GM12878 (cell line): Measurements from ENCODE around the gene MIEF1. TPM values are rescaled to one million over a fixed set of nuclear protein-coding genes. Genes with fewer than 3 reads are reported as not detected.

Source experiments
- BACH1 ChIP-seq: fragments of 450-650 bp; IDR thresholded peaks from 2 replicates; pipeline ENCODE4 v1.6.1; 2017; ENCODE audit warnings: mild to moderate bottlenecking, borderline replicate concordance
- CHD4 ChIP-seq: fragments of 200-600 bp; sonication (generic); IDR thresholded peaks from 2 replicates; pipeline ENCODE4 v1.6.1; 2016; ENCODE audit warnings: mild to moderate bottlenecking
- CREB1 ChIP-seq: IDR thresholded peaks from 2 replicates; pipeline ENCODE4 v1.6.1; 2012; ENCODE audit warnings: low read depth, mild to moderate bottlenecking, inconsistent platforms
- E2F8 ChIP-seq: fragments of 450-650 bp; IDR thresholded peaks from 2 replicates; pipeline ENCODE4 v1.6.1; 2018; ENCODE audit warnings: mild to moderate bottlenecking, low read depth, moderate library complexity; ENCODE audit not compliant: partially characterized antibody
- E4F1 ChIP-seq: fragments of 450-650 bp; IDR thresholded peaks from 2 replicates; pipeline ENCODE4 v1.6.1; 2018; ENCODE audit warnings: borderline replicate concordance, mild to moderate bottlenecking; ENCODE audit not compliant: partially characterized antibody
- ETV6 ChIP-seq, 2 experiments: fragments of 450-650 bp in 1 of 2; IDR thresholded peaks in 1 of 2; conservative IDR thresholded peaks in 1 of 2; 2 replicates each; pipeline ENCODE4 v1.6.1; 2014; ENCODE audit warnings: antibody characterized with exemption in 1 of 2, borderline replicate concordance in 1 of 2, low read depth in 1 of 2, mild to moderate bottlenecking in 1 of 2, moderate library complexity in 1 of 2
- MEF2B ChIP-seq: fragments of 450-650 bp; IDR thresholded peaks from 2 replicates; pipeline ENCODE4 v1.6.1; 2018; ENCODE audit warnings: mild to moderate bottlenecking, moderate library complexity; ENCODE audit not compliant: partially characterized antibody, poor library complexity, severe bottlenecking
- MYB ChIP-seq: fragments of 150-350 bp; IDR thresholded peaks from 2 replicates; pipeline ENCODE4 v1.6.1; 2014; ENCODE audit warnings: mild to moderate bottlenecking, low read depth, low read length, borderline replicate concordance
- NFXL1 ChIP-seq: fragments of 450-650 bp; IDR thresholded peaks from 2 replicates; pipeline ENCODE4 v1.6.1; 2017; ENCODE audit warnings: antibody characterized with exemption, mild to moderate bottlenecking, borderline replicate concordance
- POLR2AphosphoS2 ChIP-seq: IDR thresholded peaks from 2 replicates; pipeline ENCODE4 v1.6.1; 2011; ENCODE audit warnings: low read depth, mild to moderate bottlenecking, low read length, improper control_type of control experiment, moderate library complexity
- PRDM15 ChIP-seq: fragments of 450-650 bp; formaldehyde crosslinking; IDR thresholded peaks from 2 replicates; pipeline ENCODE4 v1.4.0; 2020; ENCODE audit warnings: mild to moderate bottlenecking, moderate library complexity
- RELA ChIP-seq: fragments of 450-650 bp; IDR thresholded peaks from 2 replicates; pipeline ENCODE4 v1.8.0; 2014; ENCODE audit warnings: borderline replicate concordance; ENCODE audit not compliant: partially characterized antibody
- SIN3A ChIP-seq: IDR thresholded peaks from 2 replicates; pipeline ENCODE4 v1.6.1; 2012; ENCODE audit warnings: low read depth, low read length, improper control_type of control experiment
- SMAD1 ChIP-seq: fragments of 450-650 bp; IDR thresholded peaks from 2 replicates; pipeline ENCODE4 v1.6.1; 2018; ENCODE audit warnings: mild to moderate bottlenecking, low read depth; ENCODE audit not compliant: partially characterized antibody
- TAF1 ChIP-seq: IDR thresholded peaks from 2 replicates; pipeline ENCODE4 v1.6.1; 2011; ENCODE audit warnings: mild to moderate bottlenecking, low read depth, low read length, borderline replicate concordance
- TARDBP ChIP-seq: IDR thresholded peaks from 2 replicates; pipeline ENCODE4 v1.6.1; 2016; ENCODE audit warnings: borderline replicate concordance
- TBL1XR1 ChIP-seq: IDR thresholded peaks from 2 replicates; pipeline ENCODE4 v1.6.1; 2012; ENCODE audit warnings: low read depth, low read length, improper control_type of control experiment
- ZNF207 ChIP-seq: fragments of 450-650 bp; IDR thresholded peaks from 2 replicates; pipeline ENCODE4 v1.6.1; 2014; ENCODE audit warnings: antibody characterized with exemption, mild to moderate bottlenecking, borderline replicate concordance
- ZNF217 ChIP-seq: fragments of 450-650 bp; IDR thresholded peaks from 2 replicates; pipeline ENCODE4 v1.6.1; 2017; ENCODE audit warnings: antibody characterized with exemption, mild to moderate bottlenecking
- polyA plus RNA-seq, 11 experiments: library from polyadenylated mRNA; depleted of rRNA in 4 of 11; unstranded in 6 of 11; stranded (reverse) in 5 of 11; fragments of >200 nt; fragmentation: Nextera tagmentation in 4 of 11; fragmentation: Illumina TruSeq in 1 of 11; extraction: Ambion mirVana in 4 of 11; extraction: Trizol in 1 of 11; gene quantifications; 1 replicate in 1 of 11; 2 replicates in 10 of 11; pipeline versions ENCODE4 v1.2.1 to v1.2.3, GENCODE V29; 2011 to 2016; ENCODE audit warnings: inconsistent platforms in 2 of 11, missing spikeins in 2 of 11, low read depth in 1 of 11
- total RNA-seq, 4 experiments: library from RNA; depleted of rRNA in 3 of 4; stranded (reverse); fragments of >200 nt in 3 of 4; fragmentation: Illumina TruSeq in 1 of 4; extraction: Trizol in 1 of 4; gene quantifications; 2 replicates each; pipeline versions ENCODE4 v1.2.1 to v1.2.3, GENCODE V29; 2013 to 2021

The MIEF1 gene
- total and polyA plus RNA-seq, 10 of the 15 experiments (the other 5 are each of a cell fraction or from before 2014, with no cell fraction given) = 12.4 to 52.3 (median 29.3) TPM

GRCh38 chr22:39502109-39502788 lies at the start of gene MIEF1 (continued):
- TF ChIP-seq PRDM15 (CRISPR knock-in tag) (no peak), TBL1XR1 (no peak; the same call in 1 of the 2 replicates), E4F1 (peak; percentile 44), SMAD1 (no peak), POLR2AphosphoS2 (peak; percentile 79; the same call in 1 of the 2 replicates), ZNF207 (no peak), RELA (peak; percentile 22), ZNF217 (no peak), NFXL1 (no peak), TAF1 (peak; percentile 69; the same call in 1 of the 2 replicates), TARDBP (no peak), SIN3A (0 out of 2 replicates have a peak, but pooled peaks have one; percentile 43), CHD4 (no peak), CREB1 (peak; percentile 76), MYB (no peak), BACH1 (no peak), ETV6 (conservative IDR thresholded peaks at IDR 0.05 in 1 of 2, IDR thresholded peaks at IDR 0.05 in 1 of 2; ENCODE audit: borderline replicate concordance in 1 of 2, low read depth in 1 of 2) (no peak), MEF2B (no peak), E2F8 (no peak)
